Measurements from ENCODE around the gene CALML4.
"Not testable (repeated sequence)": the region's sequence is repeated elsewhere in the genome, so short reads cannot be mapped to it uniquely, and the experiment has no call there.

CALML4 gene, protein sequence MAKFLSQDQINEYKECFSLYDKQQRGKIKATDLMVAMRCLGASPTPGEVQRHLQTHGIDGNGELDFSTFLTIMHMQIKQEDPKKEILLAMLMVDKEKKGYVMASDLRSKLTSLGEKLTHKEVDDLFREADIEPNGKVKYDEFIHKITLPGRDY

DNA sequence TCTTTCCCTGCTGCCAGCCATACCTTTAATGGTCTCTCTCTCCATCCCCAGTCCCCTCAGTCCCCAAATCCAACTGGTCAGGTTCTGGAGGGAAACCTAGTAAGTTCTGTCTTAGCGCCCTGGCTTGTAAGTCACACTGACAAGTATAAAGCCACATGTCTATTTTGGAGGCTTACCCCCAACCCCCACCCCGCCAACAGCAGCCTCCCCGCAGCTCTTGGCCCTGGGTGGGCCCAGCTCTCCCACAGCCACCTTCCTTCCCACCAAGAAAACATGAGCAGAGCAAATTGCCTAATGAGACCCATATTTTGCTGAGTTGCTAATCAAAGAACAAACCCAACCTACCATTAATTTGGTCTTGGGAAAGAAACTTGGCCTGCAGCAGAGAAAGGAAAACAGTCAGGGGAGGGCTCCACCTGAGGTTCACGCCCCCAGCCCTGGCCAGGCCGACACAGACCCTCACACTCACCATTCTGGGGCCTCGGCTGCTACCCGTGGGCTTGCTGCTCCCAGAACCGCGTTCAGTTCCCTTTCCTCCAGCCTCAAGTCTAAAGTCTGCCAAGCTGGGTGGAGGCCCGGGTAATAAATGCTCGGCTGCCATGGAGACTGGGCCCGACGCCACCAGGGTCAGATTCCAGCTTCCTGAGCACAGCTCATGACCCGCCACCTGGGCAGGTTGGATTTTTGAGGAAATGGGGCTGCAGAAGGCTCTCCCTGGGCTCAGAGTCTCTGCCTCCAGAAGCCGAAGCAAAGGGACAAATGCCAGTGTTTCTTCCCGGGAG, at the start of gene CALML4:
Gene CALML4 (minus strand): TSS at position 557 of the 782 bp plus-strand sequence. CDS start 85 bp downstream, at position 472.
- no peak for DNase-seq (ENCODE audit: low read depth)

DNA sequence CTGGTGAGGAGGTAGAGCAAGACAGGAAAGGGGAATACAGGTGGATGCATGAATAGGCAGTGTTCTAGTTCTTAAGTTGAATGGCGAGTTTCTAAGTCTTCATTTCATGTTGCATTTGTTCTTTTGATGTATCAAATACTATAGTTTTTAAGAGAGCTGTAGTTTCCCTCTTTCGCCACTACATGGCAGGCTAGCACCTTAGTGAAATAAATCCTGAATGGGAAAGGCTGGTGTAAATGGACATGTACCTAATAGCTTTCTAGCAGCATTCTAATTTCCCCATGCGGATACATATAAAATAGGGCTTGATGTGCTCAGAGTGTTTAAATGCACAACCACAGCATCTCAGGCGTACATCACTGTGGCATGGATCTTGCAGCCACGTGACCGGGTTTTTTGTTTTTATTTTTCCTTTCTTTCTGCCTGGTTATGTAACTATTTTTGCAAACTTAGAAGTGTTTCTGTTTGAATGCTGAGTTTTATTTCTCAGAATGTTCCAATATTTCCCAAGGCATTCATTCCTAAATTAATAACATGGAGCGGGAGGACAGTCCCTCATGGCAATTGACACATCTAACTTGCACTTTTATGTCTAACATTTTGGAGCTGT, 47.9 kb upstream of the CALML4 start:
- DNase-seq (ENCODE audit: low read depth): no peak

DNA sequence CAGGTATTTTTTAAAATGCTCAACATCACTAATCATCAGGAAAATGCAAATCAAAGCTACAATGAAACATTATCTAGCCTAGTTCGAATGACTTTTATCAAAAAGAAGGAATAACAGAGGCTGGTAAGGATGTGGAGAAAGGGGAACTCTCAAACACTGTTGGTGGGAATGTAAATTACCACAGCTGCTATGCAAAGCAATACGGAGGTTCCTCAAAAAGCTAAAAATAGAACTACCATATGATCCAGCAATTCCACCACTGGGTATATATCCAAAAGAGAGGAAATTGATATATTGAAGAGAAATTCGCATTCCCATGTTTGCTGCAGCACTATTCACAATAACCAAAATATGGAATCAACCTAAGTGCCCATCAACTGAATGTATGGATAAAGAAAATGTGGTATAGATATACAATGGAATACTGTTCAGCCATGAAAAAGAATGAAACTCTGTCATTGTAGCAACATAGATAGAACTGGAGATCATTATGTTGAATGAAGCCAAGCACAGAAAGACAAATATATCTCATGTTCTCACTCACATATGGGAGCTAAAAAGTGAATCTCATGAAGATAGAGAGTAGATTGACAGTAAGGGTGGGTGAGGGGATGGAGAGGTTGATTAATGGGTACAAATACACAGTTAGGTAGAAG, 44.1 kb upstream of the CALML4 start:
- DNase-seq (ENCODE audit: low read depth): no peak

DNA sequence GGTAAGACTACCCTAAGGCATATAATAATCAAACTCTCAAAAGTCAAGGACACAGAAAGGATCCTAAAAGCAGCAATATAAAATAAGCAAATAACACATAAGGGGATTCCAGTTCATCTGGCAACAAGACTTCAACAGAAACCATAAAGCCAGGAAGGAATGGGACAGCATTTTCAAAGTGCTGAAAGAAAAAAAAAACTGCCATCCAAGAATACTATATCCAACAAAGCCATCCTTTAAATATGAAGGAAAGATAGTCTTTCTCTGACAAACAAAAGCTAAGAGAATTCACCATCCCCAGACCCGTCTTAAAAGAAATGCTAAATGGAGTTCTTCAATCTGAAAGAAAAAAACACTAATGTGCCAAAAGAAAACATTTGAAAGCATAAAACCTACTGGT, 39.1 kb upstream of the CALML4 start:
- DNase-seq (ENCODE audit: low read depth): no peak

DNA sequence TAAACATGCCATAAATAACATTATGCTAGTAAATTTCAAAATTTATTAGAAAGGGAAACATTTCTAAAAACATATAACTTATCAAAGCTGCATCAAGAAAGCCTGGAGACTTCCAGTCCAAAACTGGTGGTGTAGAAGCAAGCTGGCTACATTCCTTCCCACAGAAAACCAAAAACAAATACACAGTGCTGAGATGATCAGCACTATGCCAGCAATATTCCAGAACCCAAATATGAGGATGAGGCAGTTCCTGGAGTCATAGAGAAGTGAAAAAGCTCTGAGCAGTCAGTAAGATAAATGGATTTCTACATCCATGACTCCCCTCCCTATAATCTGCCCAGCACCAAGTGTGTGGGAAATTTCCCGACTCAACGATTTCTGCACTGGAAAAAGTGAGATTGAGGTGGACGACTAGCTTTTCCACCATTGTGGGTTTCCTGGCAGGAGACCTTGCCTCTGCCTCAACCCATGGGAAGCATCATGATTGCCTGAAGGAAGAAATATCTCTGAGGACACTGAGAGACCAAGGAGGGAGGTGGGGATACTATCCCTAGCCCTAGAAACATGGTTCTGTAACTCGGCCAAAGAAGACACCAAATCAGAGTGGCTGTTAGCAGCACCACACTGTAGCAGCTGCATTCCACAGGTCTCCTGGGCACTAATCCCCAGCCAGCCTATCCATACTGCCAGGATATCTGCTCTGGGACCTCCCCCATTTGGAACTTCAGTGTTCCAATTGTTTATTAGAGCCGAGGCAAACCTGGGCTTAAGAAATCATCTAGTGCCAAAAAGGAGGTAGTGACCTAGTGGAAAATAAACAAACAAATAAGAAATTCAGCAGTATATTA, 36.2 kb upstream of the CALML4 start:
- no peak for DNase-seq (ENCODE audit: low read depth)

DNA sequence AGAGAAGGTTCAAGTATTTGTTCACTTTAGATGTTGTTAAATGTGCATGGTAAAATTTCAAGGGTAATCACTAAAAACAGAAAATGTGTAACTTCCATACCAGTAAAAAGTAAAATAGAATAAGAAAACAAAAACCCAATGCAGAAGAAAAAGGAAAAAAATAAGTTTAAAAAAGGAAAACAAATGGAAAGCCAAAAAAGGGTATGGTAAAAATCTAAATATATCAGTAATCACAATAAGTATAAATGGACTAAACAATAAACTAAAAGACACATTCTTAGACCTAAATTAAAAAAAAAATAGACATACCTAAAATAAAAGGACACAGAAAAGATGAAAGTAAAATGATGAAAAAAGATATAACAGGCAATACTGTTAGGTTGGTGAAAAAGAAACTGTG, 33.9 kb upstream of the CALML4 start:
- no peak for DNase-seq (ENCODE audit: low read depth)

DNA sequence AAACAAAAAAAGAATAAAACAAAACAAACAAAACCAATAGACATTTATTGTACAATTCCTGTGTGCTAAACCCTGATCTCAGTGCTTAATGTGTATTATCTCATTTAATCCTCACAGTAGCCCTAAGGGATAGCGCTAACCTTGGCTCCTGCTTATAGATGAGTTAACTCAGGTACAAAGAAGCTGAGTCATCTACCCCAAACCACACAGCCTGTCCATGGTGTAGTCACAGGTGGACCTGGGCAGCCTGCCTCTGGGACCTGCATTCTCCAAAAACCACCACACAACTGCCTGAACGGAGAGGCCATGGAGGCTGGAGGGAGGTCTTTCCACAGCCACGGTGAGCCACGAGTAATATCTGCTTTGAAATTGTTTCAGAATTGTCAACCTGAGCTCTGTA, 29.9 kb upstream of the CALML4 start:
- no peak for DNase-seq (ENCODE audit: low read depth)

DNA sequence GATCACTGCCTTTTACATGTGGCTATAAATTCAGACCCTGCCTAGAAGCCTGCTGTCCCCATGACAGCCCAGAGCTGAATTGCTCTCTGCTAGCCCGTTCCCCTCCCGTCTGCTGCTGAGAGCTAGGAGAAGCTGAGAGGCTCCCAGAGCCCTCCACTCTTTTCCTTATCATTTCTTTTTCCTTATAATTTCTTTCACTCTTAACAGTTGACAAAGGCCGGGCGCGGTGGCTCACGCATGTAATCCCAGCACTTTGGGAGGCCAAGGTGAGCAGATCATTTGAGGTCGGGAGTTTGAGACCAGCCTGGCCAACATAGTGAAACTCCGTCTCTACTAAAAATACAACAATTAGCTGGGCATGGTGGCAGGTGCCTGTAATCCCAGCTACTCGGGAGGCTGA, 29.4 kb upstream of the CALML4 start:
- DNase-seq (ENCODE audit: low read depth): not testable (repeated sequence)

DNA sequence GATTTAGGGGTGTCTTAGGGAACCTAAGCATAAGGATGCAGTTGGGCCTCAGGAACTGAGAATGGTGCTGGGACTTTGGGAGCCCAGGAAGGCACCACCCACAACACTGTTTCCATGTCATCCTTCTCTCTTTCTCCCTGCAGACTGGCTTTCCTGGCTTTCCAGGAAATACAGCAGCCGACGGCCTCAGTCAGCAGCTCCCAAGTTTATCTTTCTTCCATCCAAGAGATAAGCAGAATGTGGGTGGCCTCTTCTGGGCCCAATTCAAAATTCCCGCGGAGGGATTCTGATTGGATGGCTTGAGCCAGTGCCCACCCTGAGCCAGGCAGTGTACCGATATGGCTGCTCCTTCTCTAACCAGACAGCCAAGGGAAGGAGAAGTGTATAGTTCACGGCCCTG, 28.9 kb upstream of the CALML4 start:
- DNase-seq (ENCODE audit: low read depth): no peak

DNA sequence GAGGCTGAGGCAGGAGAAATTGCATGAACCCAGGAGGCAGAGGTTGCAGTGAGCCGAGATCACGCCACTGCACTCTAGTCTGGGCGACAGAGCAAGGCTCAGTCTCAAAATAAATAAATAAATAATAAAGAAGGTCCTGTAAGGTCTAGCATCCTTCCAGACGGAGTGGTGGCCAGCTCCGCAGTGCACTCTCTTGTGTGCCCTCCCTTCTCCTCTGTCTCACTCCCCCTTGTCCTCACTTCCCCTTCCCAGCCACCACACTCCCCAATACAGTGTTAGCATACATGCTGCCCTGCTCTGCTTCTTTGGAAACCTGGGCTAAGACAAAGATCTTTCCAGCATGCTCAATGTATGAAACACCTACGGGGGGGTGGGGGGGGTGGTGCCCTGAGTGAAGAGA, 27.8 kb upstream of the CALML4 start:
- no peak for DNase-seq (ENCODE audit: low read depth)

DNA sequence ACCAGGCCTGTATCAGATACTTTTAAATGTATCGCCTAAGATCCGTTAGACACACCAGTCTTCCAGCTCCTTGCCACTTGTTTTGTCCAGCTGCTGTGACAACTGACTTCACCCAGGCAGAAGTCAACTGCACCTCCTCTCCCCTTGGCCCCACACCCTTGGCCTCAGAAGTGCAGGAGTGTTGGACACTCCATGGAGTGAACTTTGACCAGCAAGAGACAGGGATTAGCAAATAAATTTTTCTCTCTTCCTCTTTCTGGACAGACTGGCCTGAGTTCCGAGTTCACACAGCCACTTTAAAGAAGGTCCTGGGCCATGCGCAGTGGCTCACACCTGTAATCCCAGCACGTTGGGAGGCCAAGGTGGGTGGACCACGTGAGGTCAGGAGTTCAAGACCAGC, 27.3 kb upstream of the CALML4 start:
- DNase-seq (ENCODE audit: low read depth): no peak

DNA sequence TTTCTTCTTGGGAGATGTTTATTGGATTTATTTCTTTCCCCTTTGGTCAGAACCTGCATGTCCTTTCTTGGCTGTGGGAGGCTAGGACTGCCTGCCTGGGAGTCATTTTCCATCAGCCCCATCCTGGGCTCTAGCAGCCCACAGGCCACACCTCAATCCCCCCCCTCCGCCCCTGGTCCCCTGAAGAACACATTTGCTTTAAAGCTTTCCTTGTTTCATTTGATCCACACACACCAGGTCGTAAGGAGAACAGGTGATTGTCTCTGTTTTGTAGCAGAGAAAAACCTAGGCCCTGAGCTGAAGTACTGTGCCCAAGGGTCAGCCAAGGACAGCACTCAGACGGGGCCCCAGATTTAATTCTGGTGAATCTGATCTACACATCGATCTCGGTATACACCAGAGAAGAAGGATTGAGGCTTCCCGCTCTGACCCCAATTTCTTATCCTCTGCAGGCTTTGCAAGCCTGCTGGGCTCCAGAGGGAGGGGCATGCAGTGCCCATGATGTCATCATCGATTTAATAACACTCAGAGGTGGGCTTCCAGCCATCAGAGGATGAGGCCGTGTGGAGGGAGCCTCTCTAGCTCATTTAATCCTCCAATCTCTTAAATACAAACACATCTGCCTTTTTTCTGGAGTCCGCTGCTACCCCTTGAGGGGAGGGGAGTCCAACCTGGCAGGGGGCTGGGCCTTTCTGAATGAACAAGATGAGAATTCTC, 26.1 kb upstream of the CALML4 start:
- no peak for DNase-seq (ENCODE audit: low read depth)

DNA sequence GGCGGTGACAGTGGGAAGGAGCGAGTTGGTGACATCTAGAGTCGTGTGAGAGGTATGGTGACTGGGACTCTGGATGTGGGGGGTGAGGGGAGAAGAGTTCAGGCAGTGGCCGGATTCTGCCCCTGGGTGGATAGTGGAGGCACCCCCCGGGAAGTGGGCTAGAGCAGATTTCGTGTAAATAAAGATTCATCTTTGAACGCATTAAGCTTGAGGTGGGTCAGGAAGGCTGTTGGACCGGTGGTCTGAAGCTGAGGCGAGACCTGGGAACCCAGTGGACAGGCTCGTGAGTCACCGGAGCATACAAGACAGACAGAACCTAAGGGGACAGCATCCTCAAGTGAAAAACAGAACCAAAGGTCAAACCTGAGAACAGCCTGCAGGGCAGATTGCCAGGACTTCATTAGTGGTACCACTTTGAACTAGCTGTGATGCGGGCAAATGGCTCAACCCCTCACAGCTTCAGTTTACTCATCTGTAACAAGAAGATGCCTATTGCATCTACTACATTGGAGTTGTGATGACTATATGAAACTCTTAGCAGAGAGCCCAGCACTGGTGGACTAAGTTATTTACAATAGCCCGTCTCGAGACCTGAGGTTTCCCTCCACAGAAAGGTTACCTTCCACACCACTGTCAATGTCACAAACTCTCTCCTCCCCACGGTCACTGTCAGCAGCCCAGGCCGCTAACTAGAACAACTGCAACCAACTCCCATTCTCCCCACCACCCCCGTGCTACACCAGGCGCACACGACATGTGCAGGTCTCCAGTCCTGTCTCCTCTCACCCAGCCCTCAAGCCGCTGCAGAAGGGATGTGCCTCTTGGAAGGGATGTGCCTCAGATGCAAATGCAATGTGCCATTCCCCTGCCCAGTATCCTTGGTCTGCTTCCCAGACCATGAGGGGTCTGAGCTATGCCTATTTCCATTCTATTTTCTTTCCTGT, 25.3 kb upstream of the CALML4 start:
- DNase-seq (ENCODE audit: low read depth): no peak

DNA sequence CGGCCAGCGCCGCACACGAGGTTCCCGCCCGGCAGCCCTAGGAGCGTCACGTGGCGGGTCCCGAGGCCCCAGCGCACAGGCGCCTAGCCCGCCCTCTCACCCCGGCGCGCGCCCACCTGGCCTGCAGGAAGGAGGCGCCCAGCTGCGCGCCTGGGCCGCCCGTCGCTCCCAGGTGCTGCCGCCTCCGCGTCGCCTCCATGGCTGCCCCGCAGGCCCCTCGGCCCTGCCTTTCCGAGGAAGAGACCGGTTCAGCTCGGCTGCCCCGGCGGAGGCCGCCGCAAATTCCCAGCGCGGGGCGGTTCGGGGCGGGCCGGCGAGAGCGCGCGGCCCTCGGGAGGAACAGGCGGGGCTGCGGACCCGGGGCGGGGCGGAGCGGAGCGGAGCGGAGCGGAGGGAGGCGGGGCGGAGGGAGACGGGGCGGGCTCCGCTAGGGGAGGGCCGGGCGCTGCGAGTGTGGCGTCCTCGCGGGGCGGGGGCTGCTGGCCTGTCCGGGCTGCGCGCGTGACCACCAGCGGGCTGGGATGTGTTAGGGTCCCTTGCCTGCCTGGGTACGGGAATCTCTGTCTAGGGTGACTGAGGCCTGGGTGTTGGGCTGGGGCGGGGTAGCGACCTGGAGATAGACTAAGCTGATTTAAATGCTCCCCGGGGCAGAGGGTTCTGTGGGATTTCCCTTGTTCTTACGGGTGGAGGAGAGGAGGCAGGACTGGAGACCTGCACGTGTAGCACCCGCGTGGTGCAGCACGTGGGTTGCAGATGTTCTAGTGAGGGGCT, 24.4 kb upstream of the CALML4 start, which contains the start of gene CLN6:
Gene CLN6 (minus strand): TSS at position 343 of the 771 bp plus-strand sequence. CDS start 144 bp downstream, at position 199.
- peak; percentile 75 for DNase-seq (ENCODE audit: low read depth)

DNA sequence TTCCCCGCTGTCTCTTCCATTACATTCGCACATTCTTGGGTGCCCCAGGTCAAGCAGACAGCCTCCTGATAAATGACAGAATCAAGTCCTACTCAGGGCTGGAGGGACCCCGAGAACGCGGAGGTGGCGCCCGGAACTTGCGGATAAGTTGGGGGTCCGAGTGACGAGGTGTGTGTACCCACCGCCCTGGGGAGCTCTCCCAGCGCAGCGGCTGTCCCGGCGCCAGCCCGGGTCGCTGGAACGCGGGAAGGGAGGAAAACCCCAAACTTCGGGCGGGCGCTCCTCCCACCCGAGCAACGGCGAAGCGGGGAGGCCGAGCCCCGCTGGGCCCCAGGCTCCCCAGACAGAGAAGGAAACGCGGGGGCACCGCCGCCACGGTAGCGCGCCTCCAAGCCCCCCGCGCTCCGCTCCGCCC, 23.8 kb upstream of the CALML4 start:
- no peak for DNase-seq (ENCODE audit: low read depth)

DNA sequence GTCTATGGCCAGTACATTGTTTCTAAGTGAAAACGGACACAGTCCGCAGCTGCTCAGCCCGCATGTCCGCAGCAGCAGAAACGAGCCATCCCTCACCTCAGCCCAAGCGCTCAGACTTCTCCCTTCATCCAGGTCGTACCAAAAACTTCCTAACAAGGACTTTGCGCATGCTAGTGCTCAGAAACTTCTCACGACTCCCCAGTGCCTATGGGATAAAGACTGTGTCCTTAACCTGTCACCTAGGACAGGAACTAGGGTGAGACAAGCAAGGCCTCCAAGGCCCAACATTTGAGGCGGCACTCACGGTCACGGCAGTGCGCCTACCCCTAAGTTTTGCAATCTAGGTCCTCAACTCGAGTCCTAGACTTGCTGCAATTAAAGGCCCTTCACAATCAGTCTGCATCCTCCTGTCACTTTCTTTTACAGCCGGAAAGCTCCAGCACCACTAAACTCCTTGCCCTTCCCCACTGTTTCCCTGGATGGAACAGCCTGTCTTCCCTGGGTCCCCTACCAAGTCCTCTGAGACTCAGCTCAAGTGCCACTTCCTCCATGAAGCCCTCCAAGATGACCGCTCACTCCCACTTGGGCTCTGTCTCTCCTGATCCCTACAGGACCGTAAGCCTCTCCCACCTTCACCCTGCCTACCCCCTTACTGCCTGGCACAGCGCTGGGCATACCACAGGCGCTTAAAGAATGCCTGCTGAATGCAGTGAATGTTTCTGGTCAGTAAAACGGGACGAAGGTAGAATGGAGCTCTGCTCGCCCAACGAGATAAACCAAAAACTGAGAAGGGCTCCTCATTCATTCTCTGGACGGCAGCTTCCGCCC, 23.2 kb upstream of the CALML4 start:
- DNase-seq (ENCODE audit: low read depth): no peak

DNA sequence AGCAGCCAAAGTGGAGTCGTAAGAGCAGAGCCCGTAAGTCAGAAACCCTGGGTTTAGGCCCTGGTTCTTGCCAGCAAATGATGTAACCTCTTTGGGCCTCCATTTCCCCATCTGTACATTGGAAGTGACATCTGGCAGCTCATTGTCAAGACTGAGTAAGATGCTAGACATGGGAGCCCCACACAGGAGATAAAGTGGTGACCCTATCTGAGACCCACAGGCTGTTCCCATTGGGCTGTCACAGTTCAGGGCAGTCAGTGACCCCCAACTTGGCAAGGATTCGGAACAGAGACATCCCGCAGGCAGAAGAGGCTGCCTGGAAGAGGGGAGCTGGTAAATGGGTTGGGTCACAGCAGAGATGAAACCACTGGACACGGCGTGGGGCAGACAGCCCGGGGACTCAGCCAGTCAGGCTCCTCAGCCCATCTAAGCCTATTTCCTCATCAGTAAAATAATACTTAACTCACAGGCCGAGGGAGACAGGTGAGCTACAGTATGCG, 22.6 kb upstream of the CALML4 start:
- DNase-seq (ENCODE audit: low read depth): no peak

DNA sequence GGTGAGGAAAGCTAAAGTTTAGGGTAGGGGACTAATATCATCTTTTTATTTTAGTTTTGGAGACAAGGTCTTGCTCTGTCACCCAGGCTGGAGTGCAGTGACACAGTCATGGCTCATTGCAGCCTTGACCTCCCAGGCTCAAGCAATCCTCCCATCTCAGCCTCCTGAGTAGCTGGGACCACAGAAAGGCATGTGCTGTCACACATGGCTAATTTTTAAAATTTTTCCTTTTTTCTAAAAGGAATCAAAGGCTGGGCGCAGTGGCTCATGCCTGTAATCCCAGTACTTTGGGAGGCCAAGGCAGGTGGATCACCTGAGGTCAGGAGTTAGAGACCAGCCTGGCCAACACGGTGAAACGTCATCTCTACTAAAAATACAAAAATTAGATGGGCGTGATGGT, 20.3 kb upstream of the CALML4 start:
- not testable (repeated sequence) for DNase-seq (ENCODE audit: low read depth)

Data from activated T-helper 1 cell treated with Interleukin-2 at 50 U/mL for 16 hours (primary cell).